SHP77 (cell line): Measurements from ENCODE around the gene AEN.

Experiments used
- DNase-seq, 2 experiments: peaks; one replicate each; lab custom pipeline; 2025; lab: John Stamatoyannopoulos, UW

Gene AEN

DNA sequence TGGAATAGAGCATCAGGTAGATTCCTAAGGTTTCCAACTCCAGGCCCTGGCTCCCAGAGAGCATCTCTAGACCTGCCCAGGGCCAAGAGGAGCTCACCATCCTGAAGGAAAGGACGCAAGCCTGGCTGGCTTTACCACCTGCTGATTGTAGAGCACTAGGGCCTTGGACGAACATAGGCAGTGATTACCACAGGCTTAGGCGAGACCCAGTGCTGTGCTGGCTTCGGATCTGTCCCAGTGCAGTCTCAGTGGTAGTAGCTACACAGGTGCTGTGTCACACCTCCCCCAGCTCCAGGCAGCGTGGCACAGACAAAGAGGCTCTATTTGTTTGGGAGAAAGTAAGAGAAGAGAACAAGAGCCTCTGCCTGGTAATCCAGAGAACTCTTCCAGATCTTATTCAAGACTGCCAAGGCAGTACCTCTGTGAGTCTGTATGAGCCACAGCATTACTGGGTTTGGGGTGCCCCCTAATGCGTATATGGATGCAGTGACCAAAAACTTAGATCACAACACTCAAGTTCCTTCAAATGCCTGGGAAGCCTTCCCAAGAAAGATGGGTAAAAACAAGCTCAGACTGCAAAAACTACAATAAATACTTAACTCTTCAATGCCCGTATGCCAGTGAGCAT, 43.1 kb downstream of the AEN start:
- no peak for DNase-seq

GRCh38 chr15:88674661-88675060, 53.5 kb downstream of the AEN start:
- DNase-seq: no peak

DNA sequence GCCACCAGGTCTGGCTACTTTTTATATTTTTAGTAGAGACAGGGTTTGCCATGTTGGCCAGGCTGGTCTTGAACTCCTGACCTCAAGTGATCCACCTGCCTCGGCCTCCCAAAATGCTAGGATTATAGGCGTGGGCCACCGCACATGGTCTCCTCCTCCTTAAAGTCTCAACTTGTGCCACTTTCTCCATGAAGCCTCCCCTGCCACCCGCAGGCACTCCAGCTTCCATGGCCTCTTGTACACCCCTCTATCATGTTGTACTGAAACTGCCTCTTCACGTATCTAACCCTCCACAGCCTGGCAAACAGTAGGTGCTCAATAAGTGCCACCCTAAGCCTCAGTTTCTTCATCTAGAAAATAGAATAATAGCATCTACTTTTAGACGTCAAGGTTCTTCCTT, 57.6 kb downstream of the AEN start:
- no peak for DNase-seq

DNA sequence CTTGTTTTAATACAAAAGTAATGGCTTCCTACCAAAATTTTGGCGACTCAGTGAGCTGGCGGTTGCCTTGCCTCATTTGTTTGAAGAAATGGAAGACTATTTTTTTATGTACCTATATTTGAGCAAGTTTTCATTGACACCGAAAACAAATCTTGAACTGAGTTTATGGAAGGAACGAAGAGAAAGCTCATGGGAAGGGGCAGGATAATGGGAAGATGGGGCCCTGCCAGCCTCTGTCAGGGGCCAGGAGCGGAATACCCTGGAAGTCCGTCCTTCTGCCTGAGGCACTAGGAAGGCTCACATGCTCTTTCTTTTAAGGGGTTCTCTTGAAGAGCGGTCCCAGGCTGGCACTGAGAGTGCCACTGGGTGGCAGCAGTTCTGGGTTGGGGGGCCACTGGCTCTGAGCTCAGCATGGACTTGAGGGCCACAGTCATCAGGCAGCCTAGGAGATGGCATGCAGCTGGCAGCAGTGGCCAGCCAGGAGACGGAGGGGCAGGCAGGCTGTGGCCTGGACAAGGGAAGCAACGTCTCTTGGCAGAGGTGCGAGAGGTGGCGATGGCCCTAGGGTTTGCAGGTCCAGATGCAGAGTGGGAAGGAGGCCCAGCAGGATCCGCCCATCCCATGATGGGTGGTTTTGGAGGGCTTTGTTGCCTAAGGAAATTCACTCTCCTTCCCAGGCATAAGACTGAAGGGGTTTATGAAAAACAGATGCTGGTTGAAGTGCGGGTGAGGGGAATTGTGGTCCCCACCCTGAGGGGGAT, 59.3 kb downstream of the AEN start:
- DNase-seq: no peak

GRCh38 chr15:88681610-88682221, 60.6 kb downstream of the AEN start:
- DNase-seq: no peak
